ENCODE results near the gene APOBEC3A.
"Not testable (repeated sequence)": the region's sequence is repeated elsewhere in the genome, so short reads cannot be mapped to it uniquely, and the experiment has no call there.

The APOBEC3A gene

GRCh38 chr22:38958651-38958943, 1.2 kb downstream of the APOBEC3A start:
- not testable (repeated sequence) for DNase-seq (ENCODE audit: low read depth)

- DNase-seq (ENCODE audit: low read depth) = no peak
Measured at GRCh38 chr22:38959590-38959989, 2.2 kb downstream of the APOBEC3A start.

GRCh38 chr22:38960673-38961072, 3.3 kb downstream of the APOBEC3A start:
- DNase-seq (ENCODE audit: low read depth) = not testable (repeated sequence)

- DNase-seq (ENCODE audit: low read depth) = not testable (repeated sequence)
Measured at GRCh38 chr22:38963291-38963738, 5.9 kb downstream of the APOBEC3A start.

GRCh38 chr22:38963872-38964271, 6.5 kb downstream of the APOBEC3A start:
- no peak for DNase-seq (ENCODE audit: low read depth)

GRCh38 chr22:38964306-38964705, 6.9 kb downstream of the APOBEC3A start:
- DNase-seq (ENCODE audit: low read depth) = no peak

GRCh38 chr22:38964989-38965388, 7.6 kb downstream of the APOBEC3A start:
- DNase-seq (ENCODE audit: low read depth) = no peak

- DNase-seq (ENCODE audit: low read depth) = no peak
Measured at GRCh38 chr22:38965614-38966379, 8.4 kb downstream of the APOBEC3A start.

GRCh38 chr22:38966380-38966702, 8.9 kb downstream of the APOBEC3A start:
- DNase-seq (ENCODE audit: low read depth) = no peak

GRCh38 chr22:38966942-38967341, 9.5 kb downstream of the APOBEC3A start:
- no peak for DNase-seq (ENCODE audit: low read depth)

GRCh38 chr22:38967451-38968450, 10.3 kb downstream of the APOBEC3A start:
- DNase-seq (ENCODE audit: low read depth) = no peak

- no peak for DNase-seq (ENCODE audit: low read depth)
Measured at GRCh38 chr22:38968801-38969200, 11.4 kb downstream of the APOBEC3A start.

- DNase-seq (ENCODE audit: low read depth) = no peak
Measured at GRCh38 chr22:38970551-38970950, 13.1 kb downstream of the APOBEC3A start.

- DNase-seq (ENCODE audit: low read depth) = no peak
Measured at GRCh38 chr22:38971202-38971601, 13.8 kb downstream of the APOBEC3A start.

- DNase-seq (ENCODE audit: low read depth) = no peak
Measured at GRCh38 chr22:38971791-38972190, 14.4 kb downstream of the APOBEC3A start.

- DNase-seq (ENCODE audit: low read depth) = no peak
Measured at GRCh38 chr22:38972558-38972957, 15.1 kb downstream of the APOBEC3A start.

GRCh38 chr22:38973289-38974169, 16.1 kb downstream of the APOBEC3A start:
- no peak for DNase-seq (ENCODE audit: low read depth)

- no peak for DNase-seq (ENCODE audit: low read depth)
Measured at GRCh38 chr22:38974170-38974825, 16.9 kb downstream of the APOBEC3A start.

- DNase-seq (ENCODE audit: low read depth) = no peak
Measured at GRCh38 chr22:38974826-38975175, 17.4 kb downstream of the APOBEC3A start.

GRCh38 chr22:38977289-38977688, 19.9 kb downstream of the APOBEC3A start:
- not testable (repeated sequence) for DNase-seq (ENCODE audit: low read depth)

- DNase-seq (ENCODE audit: low read depth) = not testable (repeated sequence)
Measured at GRCh38 chr22:38980587-38980986, 23.2 kb downstream of the APOBEC3A start.
